SH-SY5Y (cell line): Measurements from ENCODE around the gene SPCS1.

Experiments used
- GATA2 ChIP-seq: IDR thresholded peaks from 2 replicates; pipeline ENCODE4 v1.6.1; 2011; ENCODE audit warnings: mild to moderate bottlenecking, low read depth, low read length
- GATA3 ChIP-seq: IDR thresholded peaks from 2 replicates; pipeline ENCODE4 v1.6.1; 2011; ENCODE audit warnings: low read depth, mild to moderate bottlenecking, low read length, moderate library complexity

DNA sequence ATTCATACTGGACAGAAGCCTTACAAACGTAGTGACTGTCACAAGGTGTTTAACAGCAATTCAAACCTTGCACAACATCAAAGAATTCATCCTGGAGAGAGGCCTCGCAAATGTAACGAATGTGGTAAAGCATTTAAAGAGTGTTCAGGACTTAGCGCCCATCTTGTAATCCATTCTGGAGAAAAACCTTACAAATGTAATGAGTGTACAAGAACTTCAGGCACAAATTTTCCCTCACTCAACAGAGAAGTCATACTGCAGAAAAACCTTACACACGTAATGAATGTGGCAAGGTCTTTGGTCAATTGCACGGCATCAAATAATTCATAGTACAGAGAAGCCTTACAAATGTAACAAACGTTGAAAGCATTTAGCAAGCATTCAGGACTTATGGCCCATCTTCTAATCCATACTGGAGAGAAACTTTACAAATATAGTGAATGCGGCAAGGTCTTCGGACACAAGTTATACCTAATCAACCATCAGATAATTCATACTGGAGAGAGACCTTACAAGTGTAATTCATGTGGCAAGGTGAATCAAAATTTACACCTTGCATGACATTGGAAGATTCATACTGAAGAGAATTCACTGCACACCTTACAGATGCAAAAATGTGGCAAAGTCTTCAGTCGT is 27.5 kb downstream of the SPCS1 start:
- no peak for TF ChIP-seq GATA2
- no peak for TF ChIP-seq GATA3
